CD4-positive, alpha-beta T cell treated with Interleukin-17A for 1 hour (primary cell): ENCODE results near the gene SCGB3A1.

Source experiments
- DNase-seq: peaks from one replicate; pipeline ENCODE4 v3.0.0-alpha.2; 2020

The SCGB3A1 gene, protein sequence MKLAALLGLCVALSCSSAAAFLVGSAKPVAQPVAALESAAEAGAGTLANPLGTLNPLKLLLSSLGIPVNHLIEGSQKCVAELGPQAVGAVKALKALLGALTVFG

DNA sequence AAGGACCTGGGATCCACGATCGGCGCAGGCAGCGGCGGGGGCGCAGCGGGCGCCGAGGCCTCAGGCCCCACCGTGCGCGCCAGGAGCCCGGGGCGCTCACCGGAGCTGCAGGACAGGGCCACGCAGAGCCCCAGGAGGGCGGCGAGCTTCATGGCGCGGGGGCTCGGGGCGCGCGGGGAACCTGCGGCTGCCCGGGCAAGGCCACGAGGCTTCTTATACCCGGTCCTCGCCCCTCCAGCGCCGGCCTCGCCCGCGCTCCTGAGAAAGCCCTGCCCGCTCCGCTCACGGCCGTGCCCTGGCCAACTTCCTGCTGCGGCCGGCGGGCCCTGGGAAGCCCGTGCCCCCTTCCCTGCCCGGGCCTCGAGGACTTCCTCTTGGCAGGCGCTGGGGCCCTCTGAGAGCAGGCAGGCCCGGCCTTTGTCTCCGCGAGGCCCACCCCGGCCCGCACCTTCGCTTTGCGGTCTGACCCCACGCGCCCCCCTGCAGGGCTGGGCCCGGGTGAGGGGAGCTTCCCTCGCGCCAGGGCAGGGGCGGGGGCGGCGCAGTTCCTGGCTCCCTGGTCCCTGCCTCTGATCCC is at the start of gene SCGB3A1:
SCGB3A1 (minus strand) TSS at position 189 of the 577 bp plus-strand sequence; CDS start at position 152, 37 bp downstream.
- DNase-seq = no peak

DNA sequence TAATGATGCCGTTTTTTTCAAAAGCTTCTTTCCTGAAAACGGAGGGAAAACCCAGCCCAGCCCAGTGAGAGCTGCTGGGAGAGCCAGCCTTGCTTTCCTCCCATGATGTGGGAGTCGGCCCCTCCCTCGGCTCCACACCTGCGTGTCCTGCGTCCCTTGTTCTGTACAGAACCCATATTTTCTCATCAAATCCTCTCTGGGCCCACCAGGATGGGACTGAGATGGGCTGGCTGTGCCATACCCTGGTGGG is 49.2 kb upstream of the SCGB3A1 start:
- DNase-seq = no peak

DNA sequence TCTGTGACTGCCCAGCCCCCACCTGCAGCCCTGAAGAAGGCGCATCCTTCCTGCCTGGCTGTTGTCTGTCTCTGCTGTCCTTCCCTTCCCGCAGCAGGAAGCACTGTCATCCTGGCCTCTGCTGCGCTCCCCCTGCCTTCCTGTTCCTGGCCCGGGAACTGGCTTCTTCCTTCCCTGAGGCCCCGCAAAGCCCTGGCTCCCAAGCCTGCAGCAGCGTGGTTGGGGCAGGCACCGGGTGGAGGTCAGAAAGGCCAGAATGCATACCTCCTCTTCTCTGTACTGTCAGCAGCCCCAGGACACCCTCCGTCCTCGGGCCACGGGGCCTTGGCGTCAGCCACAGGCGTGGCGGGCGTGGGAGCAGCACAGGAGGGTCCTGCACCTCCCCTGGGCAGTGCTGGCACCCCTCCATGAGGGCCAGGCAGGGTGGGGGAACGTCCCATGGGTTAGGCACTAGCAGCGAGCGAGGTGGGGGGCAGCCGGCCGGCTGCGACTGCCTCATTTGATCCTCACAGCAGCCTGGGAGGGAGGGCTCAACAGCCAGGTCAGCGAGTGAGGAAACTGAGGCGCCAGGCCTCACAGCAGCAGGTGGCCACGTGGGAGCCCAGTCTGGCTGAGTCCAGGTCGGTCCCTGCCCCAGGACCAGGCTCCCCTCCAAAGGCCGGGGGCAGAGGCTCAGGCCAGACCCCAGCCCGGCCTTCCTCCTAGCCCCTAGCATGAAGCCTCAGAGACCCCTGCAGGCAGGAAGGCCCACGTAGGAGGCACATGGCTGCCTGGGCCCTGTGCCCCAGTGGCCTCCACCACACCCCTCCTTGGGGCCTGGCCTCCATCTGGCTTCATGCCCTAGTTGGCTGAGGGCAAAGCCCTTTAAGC is 48.7 kb upstream of the SCGB3A1 start:
- DNase-seq = no peak

DNA sequence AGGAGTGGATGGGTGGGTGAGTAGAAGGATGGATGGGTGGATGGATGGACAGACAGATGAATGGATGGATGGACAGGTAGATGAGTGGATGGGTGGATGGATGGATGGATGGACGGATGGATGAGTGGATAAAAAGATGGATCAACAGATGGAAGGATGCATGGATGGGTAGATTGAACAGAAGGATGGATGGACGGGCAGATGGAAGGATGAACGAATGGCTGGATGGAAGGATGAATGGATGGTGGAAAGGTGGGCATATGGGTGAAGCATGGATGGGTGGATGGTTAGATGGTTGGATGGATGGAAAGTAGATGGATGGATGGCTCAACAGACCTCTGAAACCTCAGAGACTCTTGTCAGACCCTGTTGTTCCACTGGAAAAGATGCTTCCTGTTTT is 48.0 kb upstream of the SCGB3A1 start:
- DNase-seq = no peak

GRCh38 chr5:180637962-180638680 is 46.8 kb upstream of the SCGB3A1 start:
- DNase-seq = no peak

DNA sequence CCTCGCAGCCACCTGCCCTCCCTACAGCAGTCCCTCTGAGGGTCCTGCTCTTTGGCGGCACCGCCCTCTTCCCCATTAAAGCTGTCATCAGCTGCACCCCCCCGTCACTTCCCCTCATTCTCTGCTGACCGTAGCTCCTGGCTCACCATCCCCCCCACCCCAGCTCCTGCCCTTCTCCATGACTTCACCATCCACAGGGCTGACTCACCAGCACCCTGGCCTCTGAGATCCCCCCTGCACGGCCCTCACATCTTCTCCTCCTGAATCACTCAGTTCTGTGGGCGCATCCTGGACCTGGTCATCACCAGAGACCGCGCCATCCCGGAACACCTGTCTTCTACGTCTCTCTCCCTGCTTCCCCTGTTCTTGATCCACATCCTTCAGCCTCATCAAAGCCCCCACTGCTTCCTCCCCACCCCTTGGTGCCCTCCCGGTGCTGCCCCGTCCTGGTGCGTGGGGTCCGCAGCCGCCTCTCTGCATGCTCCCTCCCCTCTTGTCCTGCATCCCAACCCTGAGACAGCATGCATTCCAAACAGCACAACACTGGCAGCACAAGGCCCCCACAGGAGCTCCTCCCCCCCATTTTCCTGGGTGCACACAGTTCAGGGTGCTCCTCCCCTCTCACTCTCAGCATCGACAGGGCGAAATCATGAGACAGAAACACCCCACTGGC is 45.2 kb upstream of the SCGB3A1 start:
- no peak for DNase-seq

DNA sequence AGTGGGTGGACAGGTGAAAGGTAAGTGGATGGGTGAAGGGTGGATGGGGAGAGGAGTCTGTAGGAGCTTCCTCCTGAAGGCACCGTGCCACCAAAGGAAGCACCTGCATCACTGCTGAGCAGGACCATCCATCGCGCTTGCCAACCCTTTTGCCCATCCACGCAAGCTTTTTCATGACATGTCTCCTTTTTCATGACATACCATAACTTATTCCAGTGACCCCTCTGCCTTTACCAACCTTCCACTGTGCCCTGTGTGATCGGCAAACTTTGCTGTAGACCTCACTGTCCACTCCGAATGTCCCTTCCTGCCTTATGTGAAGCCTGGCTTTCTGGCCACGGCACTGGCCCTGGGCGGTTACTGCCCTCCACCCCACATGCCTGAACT is 44.7 kb upstream of the SCGB3A1 start:
- no peak for DNase-seq

GRCh38 chr5:180633283-180634177 is 42.2 kb upstream of the SCGB3A1 start:
- DNase-seq = no peak

- no peak for DNase-seq
Measured at GRCh38 chr5:180632768-180633167, 41.5 kb upstream of the SCGB3A1 start.

DNA sequence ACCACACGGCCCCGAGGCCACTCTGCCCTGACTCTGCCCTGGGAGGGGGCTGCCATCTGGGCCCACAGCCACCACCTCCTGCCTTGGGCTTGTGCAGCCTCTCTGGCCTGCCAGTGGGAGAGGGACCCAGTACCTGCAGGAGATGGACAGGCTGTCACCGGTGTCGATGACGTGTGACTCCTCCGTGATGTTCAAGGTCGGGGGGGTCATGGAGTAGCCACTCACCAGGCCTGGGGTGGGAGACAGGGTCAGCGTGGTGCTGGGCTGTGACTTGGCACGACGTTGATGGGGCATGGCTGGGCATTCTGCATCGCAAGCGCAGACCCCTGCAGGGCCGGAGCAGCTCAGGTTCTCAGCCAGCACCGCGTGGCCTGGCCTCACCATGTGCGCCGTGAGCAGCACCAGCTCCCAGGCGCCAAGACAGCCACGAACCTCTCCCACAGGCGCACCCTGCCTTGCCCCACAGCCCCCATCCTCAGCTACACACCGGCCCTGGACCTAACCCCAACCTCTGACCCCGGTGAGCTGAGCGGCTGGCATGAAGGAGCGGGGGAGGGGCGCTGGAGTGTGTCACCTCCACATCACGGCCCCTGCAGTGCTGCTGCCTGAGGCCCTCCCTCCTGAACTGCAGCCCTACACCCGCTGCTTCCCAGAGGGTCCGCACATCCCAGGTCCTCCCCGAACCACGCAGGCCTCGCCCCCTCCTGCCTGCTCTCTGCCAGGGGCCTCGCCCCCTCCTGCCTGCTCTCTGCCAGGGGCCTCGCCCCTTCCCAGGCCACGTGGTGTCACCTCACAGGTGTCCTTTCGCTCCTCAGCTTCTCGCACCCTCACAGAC is 40.5 kb upstream of the SCGB3A1 start:
- DNase-seq = no peak

DNA sequence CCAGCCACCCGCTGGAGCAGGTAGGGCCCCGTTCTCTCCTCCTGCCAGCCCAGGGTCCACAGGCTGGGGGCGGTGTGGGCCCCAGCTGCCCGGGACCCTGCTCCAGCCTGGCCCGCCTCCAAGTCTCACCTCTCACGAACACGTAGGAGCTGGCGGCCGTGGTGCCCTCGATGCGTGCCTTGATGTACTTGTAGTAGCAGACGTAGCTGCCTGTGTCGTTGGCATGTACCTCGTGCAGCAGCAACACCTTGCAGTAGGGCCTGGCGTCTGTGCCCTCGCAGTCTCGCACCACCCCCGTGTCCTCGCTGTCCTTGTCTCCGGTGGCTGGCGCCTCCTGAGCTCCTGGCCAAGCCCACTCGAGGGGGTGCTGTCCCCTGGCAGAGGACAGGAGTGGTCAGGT is 39.1 kb upstream of the SCGB3A1 start:
- no peak for DNase-seq

DNA sequence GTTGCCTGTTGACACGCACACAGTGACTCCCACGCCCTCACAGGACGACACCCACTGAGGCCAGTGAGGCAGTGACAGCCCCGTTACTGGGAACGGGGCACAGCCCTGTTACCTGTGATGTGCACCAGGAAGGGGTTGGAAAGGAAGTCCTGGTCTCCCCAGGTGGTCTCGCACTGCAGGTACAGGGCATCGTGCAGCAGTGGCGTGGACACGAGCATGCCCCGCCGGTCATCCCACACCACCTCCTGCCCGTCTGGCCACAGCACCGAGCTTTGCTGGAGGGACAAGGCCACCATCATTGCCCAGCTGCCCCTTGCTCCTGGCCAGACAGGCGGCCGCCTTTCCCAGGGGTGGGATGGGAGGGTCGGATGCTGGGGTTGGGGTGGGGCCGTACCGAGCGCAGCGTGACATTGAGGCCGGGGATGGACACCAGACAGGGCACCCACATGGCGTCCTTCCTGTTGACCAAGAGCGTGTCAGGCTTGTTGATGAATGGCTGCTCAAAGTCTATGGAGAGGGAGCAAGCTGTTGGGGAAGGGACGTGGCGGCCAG is 38.6 kb upstream of the SCGB3A1 start:
- DNase-seq = no peak

DNA sequence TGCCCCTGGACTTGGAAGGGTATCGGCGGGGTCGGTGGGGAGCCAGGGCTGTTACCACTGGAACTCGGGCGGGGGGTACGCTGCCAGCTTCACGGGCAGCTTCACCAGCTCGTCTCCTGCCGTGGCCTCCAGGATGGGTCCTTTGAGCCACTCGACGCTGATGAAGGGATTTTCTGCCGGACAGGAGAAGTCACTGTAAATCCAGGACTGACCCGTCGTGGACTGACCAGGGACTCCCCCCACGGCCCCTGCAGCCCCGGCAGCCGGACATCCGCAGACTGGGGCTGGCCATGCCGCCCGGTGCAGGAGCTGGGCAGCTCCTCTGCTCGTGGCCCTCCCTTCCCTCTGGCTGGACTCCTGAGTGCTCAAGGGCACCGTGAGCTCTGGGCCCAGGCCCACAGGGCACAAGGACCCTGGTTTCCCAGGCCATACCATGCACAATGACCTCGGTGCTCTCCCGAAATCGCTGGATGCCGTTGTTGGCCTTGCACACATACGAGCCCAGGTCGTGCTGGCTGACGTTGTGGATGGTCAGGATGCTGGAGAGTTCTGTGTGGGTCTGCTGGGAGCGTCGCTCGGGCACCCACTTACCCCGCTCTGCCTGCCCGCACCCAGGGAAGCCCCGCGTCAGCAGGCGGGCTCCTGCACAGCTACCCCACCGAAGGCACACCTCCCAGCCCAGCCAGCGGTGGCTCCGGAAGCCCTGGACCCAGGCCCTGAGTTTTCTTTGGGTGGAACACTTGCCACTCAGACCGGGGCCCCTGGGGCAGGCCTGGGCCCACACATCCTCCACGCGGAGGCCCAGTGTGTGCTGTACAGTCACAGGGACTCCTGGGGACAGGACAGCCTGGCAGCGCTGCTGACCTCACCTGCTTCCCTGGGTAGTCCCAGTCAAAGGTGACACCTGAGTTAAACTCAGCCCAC is 37.8 kb upstream of the SCGB3A1 start:
- DNase-seq = no peak

DNA sequence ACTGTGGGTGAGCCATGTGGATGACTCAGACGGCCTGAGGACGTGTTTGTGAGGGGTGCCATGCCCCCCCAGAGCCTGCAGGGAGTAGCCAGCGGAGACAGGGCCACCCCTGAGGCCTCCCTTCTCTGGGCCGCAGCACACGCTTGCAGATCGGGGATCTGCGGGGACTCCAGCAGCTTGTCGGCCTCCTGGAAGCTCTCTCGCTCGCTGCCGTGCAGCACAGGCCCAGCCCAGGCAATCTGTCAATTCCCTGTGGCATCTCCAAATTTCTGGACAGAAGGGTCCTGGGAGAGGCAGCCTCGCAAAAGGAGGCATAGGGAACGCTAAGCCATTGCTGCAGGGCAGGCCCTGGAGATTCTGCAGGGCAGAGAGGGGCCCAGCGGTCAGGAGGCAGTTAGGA is 36.9 kb upstream of the SCGB3A1 start:
- DNase-seq = no peak

DNA sequence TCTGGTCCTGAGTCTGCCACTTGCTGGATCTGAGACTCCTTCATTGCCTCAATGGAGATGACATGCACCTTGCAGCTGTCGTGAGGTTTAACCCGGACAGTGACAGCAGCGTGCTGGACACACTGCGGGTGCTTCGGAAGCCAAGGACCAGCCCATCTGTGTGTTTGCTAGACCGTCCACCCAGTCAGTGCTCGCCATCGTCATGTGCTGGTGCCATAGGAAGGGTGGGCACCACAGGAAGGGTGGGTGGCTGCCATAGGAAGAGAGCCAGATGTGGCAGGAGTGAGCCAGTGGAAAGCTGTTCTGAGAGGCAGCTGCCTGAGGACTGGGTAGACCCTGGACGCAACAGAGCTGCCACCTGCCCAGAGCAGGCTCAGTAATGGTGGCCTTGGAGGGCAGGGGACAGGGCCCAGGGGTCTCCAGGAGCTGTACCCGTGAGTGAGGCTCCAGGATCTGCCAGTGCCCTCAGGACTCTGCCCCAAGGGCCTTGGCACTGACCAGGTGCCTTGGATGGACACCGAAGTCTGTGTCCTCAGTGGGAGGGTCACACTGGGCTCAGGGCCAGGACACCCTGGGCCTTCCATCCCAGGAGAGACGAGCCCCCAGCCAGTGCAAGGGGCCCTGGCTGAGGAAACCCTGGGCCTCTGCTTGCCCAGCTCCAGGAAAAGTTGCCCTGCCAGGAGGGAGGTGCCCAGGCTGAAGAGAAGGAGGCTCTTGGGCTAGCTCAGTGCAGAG is 36.3 kb upstream of the SCGB3A1 start:
- no peak for DNase-seq

DNA sequence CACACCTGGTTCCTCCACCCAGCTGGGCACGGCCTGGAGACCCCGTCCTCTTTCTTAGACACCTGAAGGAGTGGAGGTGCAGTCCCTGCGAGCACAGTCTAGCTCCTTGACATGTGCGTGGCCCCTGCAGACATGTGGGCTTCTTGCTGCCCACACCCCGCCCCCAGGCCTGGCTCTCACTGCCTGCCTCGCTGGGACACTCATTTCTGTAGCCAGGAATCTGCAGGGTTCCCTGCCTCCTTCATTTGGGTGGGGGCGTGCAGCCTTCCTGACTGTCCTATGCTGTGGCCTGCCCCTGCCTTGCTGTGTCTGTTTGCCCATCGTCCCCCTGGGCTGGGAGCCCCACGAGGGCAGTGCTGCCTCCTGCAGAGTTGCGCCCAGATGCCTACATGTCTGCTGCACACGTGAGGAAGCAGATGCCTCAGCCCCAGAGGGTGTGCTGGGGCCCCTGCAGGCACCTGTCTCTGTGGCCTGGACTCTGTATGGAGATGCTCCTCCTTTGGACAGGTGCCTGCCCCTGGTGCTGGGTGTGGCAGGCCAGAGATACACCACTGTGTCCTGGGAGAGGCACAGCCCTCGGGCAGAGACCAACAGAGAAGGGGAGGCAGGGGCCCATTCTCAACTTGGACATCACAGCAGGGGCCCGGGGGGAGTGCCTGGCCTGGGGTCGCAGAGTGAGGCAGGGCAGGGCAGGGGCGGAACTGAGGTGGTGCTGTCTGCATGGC is 35.5 kb upstream of the SCGB3A1 start:
- no peak for DNase-seq

- no peak for DNase-seq
Measured at GRCh38 chr5:180625791-180626660, 34.7 kb upstream of the SCGB3A1 start.
